H9 (cell line): Measurements from ENCODE around the gene MGST2. TPM values are rescaled to one million over a fixed set of nuclear protein-coding genes. Genes with fewer than 3 reads are reported as not detected.

Experiments
- DNase-seq: peaks from one replicate; pipeline ENCODE4 v3.0.0-alpha.2; 2017
- H2AFZ ChIP-seq: one replicate; pipeline ENCODE4 v1.6.1; 2013; ENCODE audit warnings: mild to moderate bottlenecking, low read length, control low read depth, moderate library complexity
- H2AK5ac ChIP-seq: 2 replicates; pipeline ENCODE4 v1.6.1; 2013; ENCODE audit warnings: low read length, control low read depth, mixed read lengths; ENCODE audit not compliant: insufficient read length
- H2BK120ac ChIP-seq: one replicate; pipeline ENCODE4 v1.6.1; 2013; ENCODE audit warnings: low read depth, mild to moderate bottlenecking, low read length, control low read depth, inconsistent platforms; ENCODE audit not compliant: poor library complexity, severe bottlenecking
- H2BK12ac ChIP-seq: 2 replicates; pipeline ENCODE4 v1.6.1; 2013; ENCODE audit warnings: low read length, control low read depth, mixed read lengths, low read depth; ENCODE audit not compliant: insufficient read length
- H2BK15ac ChIP-seq: 2 replicates; pipeline ENCODE4 v1.6.1; 2013; ENCODE audit warnings: low read depth, low read length, control low read depth
- H2BK20ac ChIP-seq: one replicate; pipeline ENCODE4 v1.6.1; 2013; ENCODE audit warnings: low read depth, mild to moderate bottlenecking, low read length, control low read depth, inconsistent platforms; ENCODE audit not compliant: poor library complexity, severe bottlenecking
- H2BK5ac ChIP-seq: 2 replicates; pipeline ENCODE4 v1.6.1; 2013; ENCODE audit warnings: low read length, control low read depth, mixed read lengths; ENCODE audit not compliant: insufficient read length
- H3K14ac ChIP-seq: 2 replicates; pipeline ENCODE4 v1.6.1; 2013; ENCODE audit warnings: low read length, control low read depth; ENCODE audit not compliant: insufficient read depth
- H3K18ac ChIP-seq: 2 replicates; pipeline ENCODE4 v1.6.1; 2013; ENCODE audit warnings: low read depth, mild to moderate bottlenecking, mixed read lengths, low read length, control low read depth; ENCODE audit not compliant: insufficient read length
- H3K23ac ChIP-seq: 2 replicates; pipeline ENCODE4 v1.6.1; 2013; ENCODE audit warnings: low read length, control low read depth, mixed read lengths, low read depth; ENCODE audit not compliant: insufficient read length
- H3K23me2 ChIP-seq: 2 replicates; pipeline ENCODE4 v1.6.1; 2013; ENCODE audit warnings: low read depth, mild to moderate bottlenecking, mixed read lengths, low read length, control low read depth; ENCODE audit not compliant: insufficient read length, poor library complexity, severe bottlenecking
- H3K27ac ChIP-seq: 2 replicates; pipeline ENCODE4 v1.5.1; 2013; ENCODE audit warnings: low read length, control low read depth, mixed read lengths, low read depth; ENCODE audit not compliant: insufficient read length
- H3K27me3 ChIP-seq: 2 replicates; pipeline ENCODE4 v1.6.1; 2013; ENCODE audit warnings: low read length, control low read depth, inconsistent platforms; ENCODE audit not compliant: insufficient read depth
- H3K4ac ChIP-seq: 2 replicates; pipeline ENCODE4 v1.6.1; 2013; ENCODE audit warnings: low read depth, mild to moderate bottlenecking, control low read depth, inconsistent platforms, low read length, moderate library complexity
- H3K4me1 ChIP-seq: 2 replicates; pipeline ENCODE4 v1.6.1; 2013; ENCODE audit warnings: low read length, control low read depth, inconsistent platforms; ENCODE audit not compliant: insufficient read depth
- H3K4me2 ChIP-seq: 2 replicates; pipeline ENCODE4 v1.6.1; 2013; ENCODE audit warnings: low read length, control low read depth, mixed read lengths; ENCODE audit not compliant: insufficient read length, insufficient read depth
- H3K56ac ChIP-seq: 2 replicates; pipeline ENCODE4 v1.6.1; 2013; ENCODE audit warnings: low read depth, mild to moderate bottlenecking, mixed read lengths, low read length, control low read depth; ENCODE audit not compliant: insufficient read length
- H3K79me1 ChIP-seq: 2 replicates; pipeline ENCODE4 v1.6.1; 2013; ENCODE audit warnings: low read depth, mild to moderate bottlenecking, moderate library complexity, low read length, control low read depth, inconsistent platforms; ENCODE audit not compliant: insufficient read depth, poor library complexity, severe bottlenecking
- H3K79me2 ChIP-seq: 2 replicates; pipeline ENCODE4 v1.6.1; 2013; ENCODE audit warnings: low read length, control low read depth, inconsistent platforms; ENCODE audit not compliant: insufficient read depth
- H3K9ac ChIP-seq: 2 replicates; pipeline ENCODE4 v1.6.1; 2013; ENCODE audit warnings: low read length, control low read depth, mixed read lengths; ENCODE audit not compliant: insufficient read length; ENCODE audit errors: extremely low read depth
- H3K9me3 ChIP-seq: one replicate; pipeline ENCODE4 v1.6.1; 2013; ENCODE audit warnings: low read depth, low read length, inconsistent platforms; ENCODE audit not compliant: control insufficient read depth
- H3T11ph ChIP-seq: one replicate; pipeline ENCODE4 v1.6.1; 2013; ENCODE audit warnings: mild to moderate bottlenecking, low read length, control low read depth, inconsistent platforms
- H4K20me1 ChIP-seq: one replicate; pipeline ENCODE4 v1.6.1; 2013; ENCODE audit not compliant: control insufficient read depth, insufficient read length, insufficient read depth
- H4K5ac ChIP-seq: 2 replicates; pipeline ENCODE4 v1.6.1; 2013; ENCODE audit warnings: low read depth, mild to moderate bottlenecking, mixed read lengths, low read length, control low read depth; ENCODE audit not compliant: insufficient read length
- H4K8ac ChIP-seq: replicated peaks from 2 replicates; pipeline ENCODE4 v1.6.1; 2013; ENCODE audit warnings: low read length, control low read depth, mixed read lengths, low read depth; ENCODE audit not compliant: insufficient read length
- H4K91ac ChIP-seq: 2 replicates; pipeline ENCODE4 v1.6.1; 2013; ENCODE audit warnings: low read depth, mild to moderate bottlenecking, moderate library complexity, mixed read lengths, low read length, control low read depth; ENCODE audit not compliant: insufficient read length
- H3K27ac Mint-ChIP-seq, 3 experiments: 2 replicates in 2 of 3; 3 replicates in 1 of 3; pipeline ENCODE4 v1.8.0; 2020 to 2021; ENCODE audit warnings: mixed read lengths in 3 of 3, mild to moderate bottlenecking in 1 of 3, moderate library complexity in 1 of 3
- H3K27me3 Mint-ChIP-seq: 2 replicates; pipeline ENCODE4 v1.8.0; 2021; ENCODE audit warnings: low read depth, mild to moderate bottlenecking, moderate library complexity, mixed read lengths
- H3K36me3 Mint-ChIP-seq, 3 experiments: 2 replicates in 2 of 3; 3 replicates in 1 of 3; pipeline ENCODE4 v1.8.0; 2020 to 2021; ENCODE audit warnings: low read depth in 3 of 3, mixed read lengths in 3 of 3; ENCODE audit not compliant: insufficient read depth in 1 of 3
- H3K4me1 Mint-ChIP-seq, 2 experiments: 2 replicates each; pipeline ENCODE4 v1.8.0; 2020; ENCODE audit warnings: mixed read lengths in 2 of 2
- H3K4me3 Mint-ChIP-seq, 2 experiments: 2 replicates in 1 of 2; 3 replicates in 1 of 2; pipeline ENCODE4 v1.8.0; 2020 to 2021; ENCODE audit warnings: mild to moderate bottlenecking in 2 of 2, mixed read lengths in 2 of 2, moderate library complexity in 1 of 2
- H3K9me3 Mint-ChIP-seq, 2 experiments: 2 replicates in 1 of 2; 3 replicates in 1 of 2; pipeline ENCODE4 v1.8.0; 2020; ENCODE audit warnings: mild to moderate bottlenecking in 2 of 2, mixed read lengths in 2 of 2, moderate library complexity in 1 of 2
- CTCF ChIP-seq: fragments of 200-600 bp; sonication (generic); conservative IDR thresholded peaks from 3 replicates; pipeline ENCODE4 v1.8.0; 2021; ENCODE audit warnings: antibody characterized with exemption, mild to moderate bottlenecking
- WGBS: extraction: QIAGEN DNeasy Blood & Tissue Kit; methylation state at CpG from one replicate; pipeline ENCODE4 v1.1.7; 2013; ENCODE audit warnings: missing lambda C conversion rate, low lambda C conversion rate, mixed read lengths; ENCODE audit not compliant: insufficient read length; ENCODE audit errors: extremely low coverage; 5-methylcytosine and 5-hydroxymethylcytosine counted together
- total RNA-seq: library from RNA; stranded (reverse); gene quantifications from 2 replicates; pipeline ENCODE4 v1.2.1, GENCODE V29; 2021

Gene MGST2
- total RNA-seq, 1 experiment from 2014 or later: 6.4 TPM

GRCh38 chr4:139715746-139716391 is 50.2 kb downstream of the MGST2 start:
- Histone ChIP-seq H4K5ac (no peak overlapping the region), H2AFZ (no peak overlapping the region), H3K23me2 (no peaks in the 10 kb centered on the region), H3K4me2 (no peak overlapping the region), H3K4me1 (no peaks in the 10 kb centered on the region), H2BK5ac (no peak overlapping the region), H3K56ac (no peak overlapping the region), H4K20me1 (no peaks in the 10 kb centered on the region), H3K27me3 (peaks cover 17% of the 10 kb centered on the region; the same call in 1 of the 2 replicates), H3K23ac (no peak overlapping the region), H2BK12ac (no peak overlapping the region), H3K14ac (no peak overlapping the region), H3K18ac (no peak overlapping the region), H3K79me2 (no peaks in the 10 kb centered on the region), H3K9me3 (no peaks in the 10 kb centered on the region), H2AK5ac (no peak overlapping the region), H4K91ac (no peak overlapping the region), H3K79me1 (no peaks in the 10 kb centered on the region), H3K4ac (no peak overlapping the region), H3K27ac (no peak overlapping the region), H3K9ac (no peak overlapping the region), H2BK15ac (no peak overlapping the region), H3T11ph (no peak overlapping the region), H2BK120ac (no peak overlapping the region), H2BK20ac (no peak overlapping the region), H4K8ac (no peak overlapping the region)
- no peak for TF ChIP-seq CTCF
- WGBS: no CpG with 5 or more reads among the region's 9 CpGs
- no peak for DNase-seq
- H3K4me3 Mint-ChIP-seq: no peak overlapping the region
- H3K4me1 Mint-ChIP-seq: peaks cover 5 to 13% of the 10 kb centered on the region in 2 experiments; a peak in 2 of 4 replicates
- H3K9me3 Mint-ChIP-seq: no peaks in the 10 kb centered on the region; a peak in 1 of 5 replicates
- no peak overlapping the region for H3K27ac Mint-ChIP-seq
- no peaks in the 10 kb centered on the region; a peak in 1 of 7 replicates for H3K36me3 Mint-ChIP-seq
- H3K27me3 Mint-ChIP-seq: peaks cover 80% of the 10 kb centered on the region
